ENCODE results near the gene AQP12A. TPM values are rescaled to one million over a fixed set of nuclear protein-coding genes. Genes with fewer than 3 reads are reported as not detected.

AQP12A gene
- total and polyA plus RNA-seq, 12 donors = not detected

DNA sequence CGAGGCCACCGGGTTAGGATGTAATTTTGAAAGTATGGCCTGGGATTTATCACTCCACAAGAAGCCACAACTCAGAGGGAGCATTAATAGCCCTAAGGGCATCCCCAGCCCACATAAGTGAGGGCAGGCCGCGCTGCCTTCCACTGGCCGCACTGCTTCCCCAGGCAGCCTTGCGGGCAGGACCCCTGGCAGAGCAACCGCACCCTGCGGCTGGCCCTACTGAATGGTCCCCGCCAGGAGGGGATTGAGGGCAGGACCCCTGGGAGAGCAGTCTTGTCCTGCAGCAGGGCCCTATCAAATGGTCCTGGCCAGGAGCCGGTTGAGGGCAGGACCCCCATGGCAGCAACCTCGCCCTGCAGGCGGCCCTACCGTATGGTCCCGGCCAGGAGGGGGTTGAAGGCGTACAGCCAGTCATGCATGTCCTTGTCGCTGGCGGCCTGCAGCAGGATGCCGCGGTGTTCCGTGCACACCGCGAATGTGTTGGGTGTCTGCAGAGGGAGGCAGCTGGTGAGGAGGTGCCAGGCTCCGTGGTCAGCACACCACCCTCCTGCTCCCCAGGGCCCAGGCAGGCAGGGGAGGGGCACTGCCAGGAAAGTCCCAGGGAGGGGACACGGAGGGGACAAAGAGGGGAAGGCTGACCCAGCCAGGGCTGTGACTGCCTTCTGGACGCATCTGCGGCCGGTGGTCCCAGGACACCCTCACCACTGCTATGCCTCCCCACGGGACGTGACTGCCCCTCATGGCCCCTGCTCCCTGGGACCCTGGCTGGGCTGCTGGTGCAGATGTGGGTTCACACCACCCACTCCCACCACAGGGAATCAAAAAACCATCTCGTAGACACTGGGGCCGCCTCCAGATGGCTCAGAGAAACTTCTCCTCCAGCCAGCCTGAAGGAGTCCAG, 26.3 kb downstream of the AQP12A start:
- intact Hi-C loops (cut with DNase I) = no loop called here
- no peaks in the 10 kb centered on the region for H3K4me1 ChIP-seq (replicated peaks in 1 of 2)
- no peak overlapping the region for H3K4me3 ChIP-seq
- no peaks in the 10 kb centered on the region for H3K27me3 ChIP-seq
- no peaks in the 10 kb centered on the region for H3K36me3 ChIP-seq (replicated peaks in 1 of 2)
- no peak for DNase-seq
- 84 to 89% (median 85%) methylated on average over 5 to 31 of the region's 31 CpGs for WGBS, 4 donors
- no peaks in the 10 kb centered on the region for H3K9me3 ChIP-seq (replicated peaks in 1 of 3)
- TF ChIP-seq POLR2A (IDR thresholded peaks at IDR 0.05) (no peak), CTCF (IDR thresholded peaks at IDR 0.05) (no peak)
- H3K27ac ChIP-seq = no peak overlapping the region

DNA sequence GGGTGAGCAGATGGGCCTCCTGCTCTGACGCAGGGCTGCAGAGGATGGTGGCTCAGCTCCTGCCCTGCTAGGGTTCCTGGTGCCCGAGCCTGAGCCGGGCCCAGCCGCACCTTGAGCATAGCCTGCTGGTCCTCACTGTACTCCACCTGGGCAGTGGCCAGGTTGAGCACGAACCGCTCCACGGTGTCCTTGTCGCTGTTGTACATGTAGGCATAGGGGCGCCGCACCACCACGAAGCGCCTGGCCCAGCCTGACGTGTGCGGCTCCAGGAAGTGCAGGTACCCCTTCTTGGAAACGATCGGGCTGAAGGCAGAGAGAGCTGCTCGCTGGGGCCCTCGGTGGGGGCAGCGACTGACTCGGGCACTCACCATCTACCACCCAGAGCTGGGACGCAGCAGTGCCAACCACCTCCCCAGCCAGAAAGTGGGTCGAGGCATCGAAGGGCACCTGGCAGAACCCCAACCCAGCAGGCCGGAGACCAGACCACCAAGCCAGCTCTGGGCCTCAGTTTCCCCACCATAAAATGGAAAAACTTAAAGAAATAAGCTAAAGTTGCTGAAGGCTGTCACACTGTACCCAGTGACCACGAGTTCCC, 27.3 kb downstream of the AQP12A start:
- H3K9me3 ChIP-seq (replicated peaks in 1 of 3) = no peaks in the 10 kb centered on the region
- intact Hi-C loops (cut with DNase I) = no loop called here
- whole genome bisulfite sequencing, 4 donors = 73 to 89% (median 88%) methylated on average over 1 to 25 of the region's 25 CpGs
- H3K4me3 ChIP-seq = no peak overlapping the region
- no peak overlapping the region for H3K27ac ChIP-seq
- H3K27me3 ChIP-seq = no peaks in the 10 kb centered on the region
- no peaks in the 10 kb centered on the region for H3K4me1 ChIP-seq (replicated peaks in 1 of 2)
- H3K36me3 ChIP-seq (replicated peaks in 1 of 2) = no peaks in the 10 kb centered on the region
- no peak for DNase-seq
- TF ChIP-seq CTCF (IDR thresholded peaks at IDR 0.05) (no peak), POLR2A (IDR thresholded peaks at IDR 0.05) (no peak)

DNA sequence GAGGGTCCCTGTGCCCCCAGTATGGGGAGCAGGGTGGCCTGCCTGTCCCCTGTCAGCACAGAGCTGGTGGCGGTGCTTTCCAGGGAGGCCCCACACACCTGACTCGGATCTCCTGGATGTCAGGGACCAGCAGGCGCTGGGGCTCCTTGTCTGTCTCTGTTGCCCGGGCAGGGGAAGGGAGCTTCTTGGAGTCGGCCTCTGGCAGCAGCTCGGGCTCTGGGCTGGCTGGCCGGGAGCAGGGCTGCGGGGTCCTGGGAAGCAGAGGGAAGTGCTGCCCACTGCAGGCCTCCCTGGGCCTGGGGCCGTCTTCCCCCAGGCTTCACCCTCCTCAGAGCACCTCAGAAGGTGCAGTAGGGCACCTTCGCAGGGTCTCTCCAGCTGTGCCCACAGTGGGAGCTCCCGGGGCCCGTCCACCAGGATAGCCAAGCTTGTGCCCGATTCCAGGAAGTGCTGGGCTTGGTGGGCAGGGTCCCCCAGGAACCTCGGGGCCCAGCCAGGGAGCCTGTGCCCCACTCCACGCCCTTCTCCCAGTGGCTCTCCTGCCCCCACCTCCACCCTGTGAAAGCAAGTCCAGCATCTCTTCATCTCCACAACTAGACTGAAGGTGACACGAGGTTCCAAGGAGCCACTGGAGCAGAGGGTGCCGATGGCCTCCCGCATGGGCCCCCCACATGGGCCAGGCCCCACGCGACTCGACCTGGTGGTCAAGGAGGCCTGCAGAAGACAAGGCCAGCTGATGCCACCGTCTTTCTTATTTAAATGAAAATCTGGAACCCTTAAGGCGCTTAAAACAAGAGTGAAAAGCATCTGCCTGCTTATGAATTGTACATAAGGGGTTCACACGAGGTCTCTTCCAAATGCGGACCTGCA, 28.2 kb downstream of the AQP12A start:
- no peaks in the 10 kb centered on the region for H3K9me3 ChIP-seq (replicated peaks in 1 of 3)
- intact Hi-C loops (cut with DNase I) = no loop called here
- no peak overlapping the region for H3K27ac ChIP-seq
- no peak overlapping the region for H3K4me3 ChIP-seq
- H3K27me3 ChIP-seq = no peaks in the 10 kb centered on the region
- 66 to 88% (median 83%) methylated on average over 11 to 25 of the region's 25 CpGs for WGBS, 4 donors
- no peaks in the 10 kb centered on the region for H3K4me1 ChIP-seq (replicated peaks in 1 of 2)
- no peak for DNase-seq
- TF ChIP-seq POLR2A (IDR thresholded peaks at IDR 0.05) (no peak), CTCF (IDR thresholded peaks at IDR 0.05) (no peak)
- H3K36me3 ChIP-seq (replicated peaks in 1 of 2) = no peaks in the 10 kb centered on the region

Data from adrenal gland (tissue), 12 donors.